Suppressor macrophage (primary cell): ENCODE results near the gene GTF3C6.
"Not testable (repeated sequence)": the region's sequence is repeated elsewhere in the genome, so short reads cannot be mapped to it uniquely, and the experiment has no call there.

Experiments used
- DNase-seq, 4 experiments: peaks; one replicate each; pipeline ENCODE4 v3.0.0-alpha.2; 2020 to 2022

The GTF3C6 gene

DNA sequence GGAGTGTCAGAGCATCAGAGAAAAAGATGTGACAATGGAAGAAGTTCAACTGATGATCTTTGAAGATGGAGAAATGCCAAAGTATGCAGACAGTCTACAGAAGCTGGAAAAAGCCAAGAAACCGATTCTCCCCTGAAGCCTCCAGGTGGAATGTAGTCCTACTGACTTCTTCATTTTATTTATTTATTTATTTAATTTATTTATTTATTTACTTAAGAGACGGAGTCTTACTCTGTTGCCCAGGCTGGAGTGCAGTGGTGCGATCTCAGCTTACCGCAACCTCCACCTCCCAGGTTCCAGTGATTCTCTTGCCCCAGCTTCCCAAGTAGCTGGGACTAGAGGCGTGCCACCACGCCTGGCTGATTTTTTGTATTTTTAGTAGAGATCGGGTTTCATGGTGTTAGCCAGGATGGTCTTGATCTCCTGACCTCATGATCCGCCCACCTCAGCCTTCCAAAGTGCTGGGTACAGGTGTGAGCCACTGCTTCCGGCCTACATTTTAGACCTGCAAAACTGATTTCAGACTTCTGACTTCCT lies 21.1 kb downstream of the GTF3C6 start:
- no peak for DNase-seq

GRCh38 chr6:110980227-110980626 lies 21.7 kb downstream of the GTF3C6 start:
- no peak for DNase-seq

GRCh38 chr6:110980648-110981047 lies 22.1 kb downstream of the GTF3C6 start:
- DNase-seq = no peak

DNA sequence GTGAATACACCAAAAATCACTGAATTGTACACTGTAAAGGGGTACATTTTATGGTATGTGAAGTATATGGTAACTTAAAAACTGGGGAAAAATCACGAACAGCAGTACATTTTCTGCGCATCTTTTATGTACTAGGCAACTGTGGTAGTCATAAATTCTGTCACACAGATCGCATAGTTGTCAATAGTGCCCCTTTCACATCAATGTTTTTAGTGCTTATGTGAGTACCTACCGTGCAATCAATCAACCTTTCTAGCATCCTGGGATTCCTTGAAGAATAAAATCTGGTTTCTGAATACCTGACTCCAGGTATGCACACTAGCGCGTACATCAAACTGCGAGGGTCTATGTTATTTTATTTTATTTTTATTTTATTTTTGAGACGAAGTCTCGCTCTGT lies 22.7 kb downstream of the GTF3C6 start:
- no peak for DNase-seq

- DNase-seq = no peak
Measured at GRCh38 chr6:110990840-110991576, 32.5 kb downstream of the GTF3C6 start.

DNA sequence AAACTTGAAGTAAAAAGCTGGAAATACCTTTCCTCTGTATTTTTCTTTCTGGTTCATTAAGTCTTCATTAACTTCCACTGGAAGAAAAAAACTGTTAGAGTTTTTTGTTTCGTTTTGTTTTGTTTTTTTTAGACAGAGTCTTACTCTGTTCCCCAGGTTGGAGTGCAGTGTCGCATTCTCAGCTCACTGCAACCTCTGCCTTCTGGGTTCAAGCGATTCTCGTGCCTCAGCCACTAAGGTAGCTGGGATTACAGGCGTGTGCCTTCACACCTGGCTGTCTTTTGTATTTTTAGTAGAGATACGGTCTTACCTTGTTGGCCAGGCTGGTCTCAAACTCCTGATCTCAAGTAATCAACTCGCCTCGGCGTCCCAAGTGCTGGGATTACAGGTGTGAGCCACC lies 38.2 kb downstream of the GTF3C6 start:
- DNase-seq = no peak

GRCh38 chr6:110999634-111000270 lies 41.2 kb downstream of the GTF3C6 start:
- DNase-seq = peak in 3 of 4 experiments; percentile 9 to 54 (median 40)

DNA sequence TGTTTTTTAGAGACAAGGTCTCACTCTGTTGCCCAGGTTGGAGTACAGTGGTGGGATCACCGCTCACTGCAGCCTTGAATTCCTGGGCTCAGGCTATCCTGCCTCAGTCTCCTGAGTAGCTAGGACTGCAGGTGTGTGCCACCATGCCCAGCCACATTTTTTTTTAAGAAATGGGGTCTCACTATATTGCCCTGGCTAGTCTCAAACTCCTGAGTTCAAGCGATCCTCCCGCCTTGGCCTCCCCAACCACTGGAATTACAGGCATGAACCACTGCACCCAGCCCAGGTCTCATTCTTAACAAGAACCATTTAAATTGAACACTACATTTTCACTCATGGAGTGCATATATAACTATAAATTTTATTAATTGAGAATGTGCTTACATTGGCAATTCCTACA lies 43.8 kb downstream of the GTF3C6 start:
- no peak for DNase-seq

- DNase-seq = peak; percentile 55 to 74 (median 65)
Measured at GRCh38 chr6:111011360-111012142, 53.0 kb downstream of the GTF3C6 start.

GRCh38 chr6:111012143-111012452 lies 53.6 kb downstream of the GTF3C6 start:
- no peak for DNase-seq

- not testable (repeated sequence) for DNase-seq
Measured at GRCh38 chr6:111012520-111012919, 54.0 kb downstream of the GTF3C6 start.

GRCh38 chr6:111013144-111013915 lies 54.8 kb downstream of the GTF3C6 start:
- DNase-seq = no peak

DNA sequence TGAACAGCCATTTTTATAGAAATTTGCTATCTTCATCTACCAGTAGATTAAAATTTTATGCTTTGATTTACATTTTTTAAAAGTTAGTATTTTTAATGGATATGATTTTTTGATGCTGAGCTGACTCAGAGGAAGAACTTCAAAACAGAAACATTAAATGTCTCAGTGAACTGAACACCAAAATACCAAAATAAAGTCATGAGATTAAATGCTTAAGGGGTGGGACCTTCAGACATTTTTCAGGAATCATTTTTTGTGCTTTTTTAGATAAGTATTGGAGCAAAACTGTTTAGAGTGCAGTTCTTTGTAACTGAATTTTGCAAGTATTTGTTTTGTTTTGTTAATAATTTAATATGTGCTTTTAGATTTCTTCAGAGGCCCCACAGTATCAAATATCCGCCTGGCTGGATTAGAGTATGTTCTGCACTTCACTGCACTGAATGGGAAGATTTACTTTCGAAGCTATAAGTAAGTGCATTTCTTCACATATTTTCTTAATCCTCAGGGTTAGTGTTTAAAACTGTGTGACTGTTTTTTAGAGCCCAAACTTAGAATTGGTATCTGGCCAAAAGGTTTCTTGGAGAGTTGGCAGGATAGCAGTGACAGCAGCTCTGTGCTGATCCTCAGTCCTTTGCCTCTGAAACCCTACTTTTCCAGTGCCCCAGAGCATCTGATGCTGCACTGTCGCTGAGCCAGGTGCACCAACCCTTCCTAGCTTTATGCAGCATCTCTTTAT lies 57.1 kb downstream of the GTF3C6 start:
- DNase-seq = no peak

DNA sequence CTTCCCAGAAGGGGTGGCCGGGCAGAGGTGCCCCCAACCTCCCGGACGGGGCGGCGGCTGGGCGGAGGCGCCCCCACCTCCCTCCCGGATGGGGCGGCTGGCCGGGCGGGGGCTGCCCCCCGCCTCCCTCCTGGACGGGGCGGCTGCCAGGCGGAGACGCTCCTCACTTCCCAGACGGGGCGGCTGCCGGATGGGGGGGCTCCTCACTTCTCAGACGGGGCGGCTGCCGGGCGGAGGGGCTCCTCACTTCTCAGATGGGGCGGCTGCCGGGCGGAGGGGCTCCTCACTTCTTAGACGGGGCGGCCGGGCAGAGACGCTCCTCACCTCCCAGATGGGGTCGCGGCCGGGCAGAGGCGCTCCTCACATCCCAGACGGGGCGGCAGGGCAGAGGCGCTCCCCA lies 58.7 kb downstream of the GTF3C6 start:
- DNase-seq = not testable (repeated sequence)
